GDM1 (cell line): ENCODE results near the gene WWOX.

ENCODE experiments used
- DNase-seq: peaks from one replicate; lab custom pipeline; 2025; lab: John Stamatoyannopoulos, UW

Gene WWOX

GRCh38 chr16:78396046-78396445, 296.6 kb downstream of the WWOX start:
- DNase-seq = no peak

GRCh38 chr16:78396673-78397072, 297.2 kb downstream of the WWOX start:
- no peak for DNase-seq

GRCh38 chr16:78399384-78399783, 299.9 kb downstream of the WWOX start:
- DNase-seq = no peak

- DNase-seq = no peak
Observed at GRCh38 chr16:78402833-78403232, 303.4 kb downstream of the WWOX start.

GRCh38 chr16:78405040-78405439, 305.6 kb downstream of the WWOX start:
- no peak for DNase-seq

- DNase-seq = no peak
Observed at GRCh38 chr16:78405833-78406232, 306.4 kb downstream of the WWOX start.

GRCh38 chr16:78407191-78407590, 307.7 kb downstream of the WWOX start:
- DNase-seq = no peak

GRCh38 chr16:78413651-78414050, 314.2 kb downstream of the WWOX start:
- DNase-seq = no peak

- no peak for DNase-seq
Observed at GRCh38 chr16:78415013-78415412, 315.6 kb downstream of the WWOX start.

GRCh38 chr16:78415669-78416068, 316.2 kb downstream of the WWOX start:
- no peak for DNase-seq

- no peak for DNase-seq
Observed at GRCh38 chr16:78416400-78416799, 316.9 kb downstream of the WWOX start.

- DNase-seq = no peak
Observed at GRCh38 chr16:78421181-78421708, 321.8 kb downstream of the WWOX start.

- DNase-seq = no peak
Observed at GRCh38 chr16:78425281-78425680, 325.8 kb downstream of the WWOX start.

- DNase-seq = no peak
Observed at GRCh38 chr16:78425891-78426510, 326.5 kb downstream of the WWOX start.

GRCh38 chr16:78428193-78428592, 328.7 kb downstream of the WWOX start:
- DNase-seq = peak; percentile 45

- no peak for DNase-seq
Observed at GRCh38 chr16:78430281-78430680, 330.8 kb downstream of the WWOX start.

GRCh38 chr16:78431004-78431670, 331.7 kb downstream of the WWOX start:
- DNase-seq = no peak

- DNase-seq = no peak
Observed at GRCh38 chr16:78431701-78432100, 332.2 kb downstream of the WWOX start.

- no peak for DNase-seq
Observed at GRCh38 chr16:78432451-78432850, 333.0 kb downstream of the WWOX start.

GRCh38 chr16:78433116-78433515, 333.7 kb downstream of the WWOX start:
- no peak for DNase-seq

GRCh38 chr16:78434401-78434800, 334.9 kb downstream of the WWOX start:
- no peak for DNase-seq

GRCh38 chr16:78435260-78435659, 335.8 kb downstream of the WWOX start:
- no peak for DNase-seq

GRCh38 chr16:78436023-78436422, 336.6 kb downstream of the WWOX start:
- DNase-seq = no peak

- DNase-seq = no peak
Observed at GRCh38 chr16:78436846-78437245, 337.4 kb downstream of the WWOX start.
